Endometrial microvascular endothelial cells (primary cell): ENCODE data around the gene MED31. TPM values are rescaled to one million over a fixed set of nuclear protein-coding genes. Genes with fewer than 3 reads are reported as not detected.
"Not testable (repeated sequence)": the region's sequence is repeated elsewhere in the genome, so short reads cannot be mapped to it uniquely, and the experiment has no call there.

ENCODE experiments used
- in situ Hi-C: cut with HindIII; loops from 2 replicates; pipeline ENCODE4 v1.10.0; 2017; ENCODE audit warnings: low sequenced_read_pairs, low pct_unique_long_range_greater_than_20kb; ENCODE audit errors: inconsistent ontology term
- total RNA-seq: library from RNA; depleted of rRNA; stranded (reverse); fragments of >200 nt; gene quantifications from one replicate; pipeline ENCODE4 v1.2.3, GENCODE V29; 2015; ENCODE audit errors: inconsistent ontology term

MED31 gene
- total RNA-seq, 1 donor from 2014 or later = 15.7 TPM

DNA sequence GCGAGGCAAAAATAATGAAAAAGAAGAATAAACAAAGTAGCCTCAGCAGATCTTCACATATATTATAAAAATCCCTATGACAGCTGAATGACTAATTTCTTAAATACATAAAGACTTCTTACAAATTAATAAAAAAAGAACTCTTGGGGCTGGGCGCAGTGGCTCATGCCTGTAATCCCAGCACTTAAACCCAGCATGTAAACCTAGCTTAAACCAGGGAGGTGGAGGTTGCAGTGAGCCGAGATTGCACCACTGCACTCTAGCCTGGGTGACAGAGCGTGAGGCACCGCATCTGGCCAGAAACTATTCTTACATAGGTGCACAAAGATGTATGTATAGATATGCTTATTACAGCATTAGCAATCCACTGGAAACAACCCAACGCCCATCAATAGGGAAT is 27.8 kb upstream of the MED31 start:
- in situ Hi-C loops = no loop called here

DNA sequence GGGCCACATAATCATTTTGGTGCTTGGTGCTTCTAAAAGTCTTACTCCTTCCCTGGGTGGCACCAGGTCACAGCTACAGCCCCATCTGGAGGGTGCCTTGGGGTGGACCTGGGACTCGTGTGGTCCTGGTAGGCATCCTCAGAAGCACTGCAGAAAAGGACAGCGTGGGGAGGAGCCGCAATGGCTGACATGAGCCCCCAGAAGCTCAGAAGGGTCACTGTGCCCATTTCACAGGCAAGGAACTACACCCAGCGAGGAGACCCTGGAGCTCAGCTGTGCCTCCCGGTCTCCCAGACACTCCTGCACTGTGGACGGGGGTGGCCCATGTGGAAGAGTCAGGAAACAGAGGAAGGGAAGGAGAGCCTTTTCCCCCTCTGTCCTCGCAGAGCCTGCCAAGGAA is 26.5 kb upstream of the MED31 start:
- in situ Hi-C loops = no loop called here

DNA sequence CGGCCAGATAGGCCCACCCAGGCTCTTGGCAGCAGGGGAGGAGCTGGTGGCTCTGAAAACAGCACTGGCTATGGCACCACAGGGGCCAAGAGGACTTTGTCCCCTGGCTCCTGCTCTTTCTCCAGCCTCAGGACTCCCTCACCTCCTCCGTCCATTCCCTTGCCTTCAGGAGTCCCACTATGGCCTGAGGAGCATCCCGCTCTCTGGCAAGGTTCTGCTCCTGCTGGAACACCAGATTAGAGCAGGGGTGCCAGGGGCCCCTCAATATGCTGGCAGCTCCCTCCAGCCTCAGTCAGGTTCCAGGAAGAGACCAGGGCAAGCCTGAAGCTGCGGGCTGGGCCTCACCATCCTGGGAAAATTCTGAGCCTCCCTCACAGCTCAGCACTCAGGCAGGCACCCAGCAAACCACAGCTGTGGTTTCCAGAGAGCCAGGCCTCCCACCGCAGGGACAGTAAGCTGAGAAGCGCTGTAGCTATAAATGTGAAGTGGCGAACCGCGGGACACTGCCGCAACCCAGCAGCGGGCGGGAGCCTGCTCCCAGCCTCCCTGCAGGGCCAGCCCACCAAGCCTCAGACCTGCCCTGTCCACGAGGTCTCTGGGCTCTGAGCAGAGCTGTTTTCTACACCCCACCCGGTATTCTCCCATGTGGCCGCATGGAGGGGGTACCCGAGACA is 25.9 kb upstream of the MED31 start:
- in situ Hi-C loops = no loop called here

DNA sequence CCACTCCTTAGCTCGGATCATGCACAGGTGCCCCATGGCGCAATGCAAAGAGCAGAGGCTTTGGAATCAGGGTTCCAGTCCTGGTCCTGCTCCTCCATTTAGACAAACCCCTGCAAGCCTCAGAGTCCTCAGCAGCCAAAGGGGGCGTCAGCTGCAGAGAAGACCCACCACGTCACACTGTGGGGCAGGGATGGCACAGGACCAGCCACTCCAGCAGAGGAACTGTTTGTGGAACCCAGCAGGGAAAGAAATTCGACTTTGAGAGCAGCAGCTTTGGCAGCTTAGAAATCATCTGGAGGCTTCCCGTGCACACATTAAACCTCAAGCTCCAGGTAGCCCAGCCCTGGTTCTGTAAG is 25.4 kb upstream of the MED31 start:
- in situ Hi-C loops = no loop called here

DNA sequence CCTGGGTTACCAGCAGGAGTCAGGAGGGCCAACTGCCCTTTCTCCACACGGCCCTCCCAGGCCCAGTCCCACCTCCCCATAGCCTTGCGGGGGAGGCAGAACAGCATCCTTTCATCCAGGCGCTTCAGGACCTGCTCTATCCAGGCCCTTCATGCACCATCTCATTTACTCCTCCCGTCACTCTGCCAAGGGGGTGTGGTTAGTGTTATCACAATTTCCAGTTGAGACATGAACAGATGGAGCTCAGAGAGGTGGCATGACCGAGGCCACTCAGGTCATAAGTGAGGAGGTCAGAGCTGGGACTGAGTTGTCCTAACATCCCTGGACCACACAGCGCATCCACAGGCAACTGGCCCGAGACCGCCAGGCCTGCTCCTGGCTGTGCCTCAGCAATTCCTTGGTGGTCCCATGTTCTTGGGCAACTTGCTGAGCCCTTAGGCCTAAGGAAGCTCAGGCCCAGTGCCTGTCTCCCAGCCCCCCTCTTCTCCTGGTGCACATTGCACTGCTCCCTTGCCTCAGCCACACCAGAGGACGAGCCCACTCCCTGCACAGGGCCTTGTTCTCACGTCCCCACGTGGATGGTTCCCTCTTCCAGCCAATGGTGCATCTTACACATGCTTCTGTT is 23.9 kb upstream of the MED31 start:
- in situ Hi-C loops = no loop called here

DNA sequence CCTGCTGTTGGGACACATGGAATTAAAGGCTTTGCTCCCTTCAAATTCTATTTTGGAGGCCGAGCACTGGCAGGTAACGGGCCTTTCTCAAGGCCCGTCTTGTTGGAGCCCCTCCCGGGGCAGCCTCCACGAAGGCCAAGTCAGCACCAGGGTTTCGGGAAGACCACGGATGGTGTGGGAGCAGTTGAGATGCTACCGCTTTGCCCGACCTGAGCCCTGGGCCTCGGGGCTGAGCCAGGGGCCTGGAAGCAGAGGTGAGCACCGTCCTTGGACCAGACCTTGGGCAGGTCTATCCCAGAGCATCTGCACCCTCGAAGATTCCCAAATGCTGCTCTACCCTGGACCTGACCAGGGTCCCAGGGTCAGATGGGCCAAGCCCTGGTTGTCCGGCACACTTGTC is 23.2 kb upstream of the MED31 start:
- in situ Hi-C loops = no loop called here

DNA sequence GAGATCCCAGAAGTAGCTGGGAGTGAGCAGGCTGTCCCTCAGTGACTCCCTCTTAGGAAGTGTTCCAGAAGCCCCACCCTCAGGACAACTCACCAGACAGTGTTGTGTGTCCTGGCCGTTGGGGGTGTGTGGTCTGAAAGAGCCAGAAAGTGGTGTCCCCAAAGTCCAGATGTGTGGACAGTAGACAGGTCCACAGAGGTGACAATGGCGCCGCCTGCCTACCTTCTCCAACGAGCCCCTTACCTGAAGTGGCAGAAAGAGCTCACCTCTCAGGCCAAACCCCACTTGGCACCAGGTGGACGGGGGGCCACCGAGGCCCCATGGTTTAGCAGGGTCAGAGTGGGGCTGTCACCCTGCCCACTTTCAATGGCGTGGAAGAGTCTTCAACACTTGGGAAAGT is 20.0 kb upstream of the MED31 start:
- in situ Hi-C loops = no loop called here

DNA sequence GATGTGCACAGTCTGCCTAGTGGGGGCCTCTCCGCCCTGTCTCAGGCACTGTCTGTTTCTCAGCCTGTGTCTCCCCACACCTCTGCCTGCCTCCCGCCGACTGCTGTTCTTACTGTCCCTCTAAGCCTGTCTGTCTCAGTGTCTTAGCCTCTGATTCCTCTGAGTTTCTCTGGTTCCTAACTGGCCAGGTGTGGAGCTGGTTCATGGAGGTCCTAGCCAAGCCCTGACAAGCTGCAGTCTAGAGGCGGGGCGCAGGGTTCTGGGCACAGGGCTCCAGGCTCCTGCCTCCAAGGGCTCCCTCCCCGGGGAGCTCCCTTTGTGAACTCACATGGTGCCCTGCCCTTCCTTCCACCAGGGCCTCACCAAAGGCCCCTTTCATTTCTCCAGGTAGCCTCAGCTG is 19.6 kb upstream of the MED31 start:
- in situ Hi-C loops = no loop called here

DNA sequence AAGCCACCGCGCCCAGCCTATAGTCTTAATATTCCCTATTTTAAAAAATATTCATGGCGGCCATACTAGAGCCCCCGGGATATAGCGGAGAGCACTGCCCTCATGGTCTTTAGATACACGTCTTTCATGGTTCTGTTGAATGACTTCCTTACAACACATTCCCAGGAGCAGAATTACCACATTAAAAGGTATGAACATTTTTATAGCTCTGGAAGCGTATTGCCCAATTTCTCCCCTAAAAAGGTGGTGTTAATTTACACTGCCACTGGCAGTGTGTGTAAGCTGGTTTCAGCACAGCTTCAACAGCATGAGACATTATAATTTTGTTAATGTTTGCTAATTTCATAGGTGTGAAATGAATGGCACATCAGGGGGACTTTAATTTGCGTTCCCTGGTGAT is 19.2 kb upstream of the MED31 start:
- in situ Hi-C loops = no loop called here

DNA sequence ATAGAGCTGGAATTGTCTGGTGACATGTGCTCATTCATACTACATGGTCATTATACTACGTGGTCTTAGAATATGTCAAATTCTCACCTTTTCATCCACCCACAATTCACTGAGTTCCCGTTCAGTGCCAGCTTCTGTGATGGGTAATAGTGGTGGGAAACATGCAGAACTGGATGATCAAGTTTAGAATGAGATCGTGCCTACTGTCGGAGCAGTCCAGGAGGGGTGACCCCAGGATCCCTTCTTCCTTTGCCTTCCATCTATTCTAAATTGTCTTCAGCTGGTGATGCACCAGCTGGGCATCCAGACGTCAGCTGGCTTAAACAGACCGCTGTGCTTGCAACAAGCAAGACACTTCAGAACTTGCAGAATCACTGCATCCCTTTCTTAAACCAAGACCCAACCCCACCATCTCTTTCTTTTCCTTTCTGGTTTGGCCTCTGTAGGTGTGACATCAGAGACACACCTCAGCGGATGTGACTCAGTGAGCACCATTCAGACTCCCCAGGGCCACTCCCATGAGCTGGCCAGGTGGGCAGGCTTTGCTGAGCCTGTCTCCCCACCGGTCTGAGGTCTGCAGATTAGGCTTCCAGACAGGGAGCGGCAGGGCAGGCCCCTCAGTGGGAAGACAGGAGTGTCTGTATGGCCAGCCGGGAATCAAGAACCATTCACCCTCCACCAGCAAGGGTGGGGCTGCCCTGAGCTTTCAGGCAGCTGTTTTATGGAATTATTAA is 18.2 kb upstream of the MED31 start:
- in situ Hi-C loops = no loop called here

DNA sequence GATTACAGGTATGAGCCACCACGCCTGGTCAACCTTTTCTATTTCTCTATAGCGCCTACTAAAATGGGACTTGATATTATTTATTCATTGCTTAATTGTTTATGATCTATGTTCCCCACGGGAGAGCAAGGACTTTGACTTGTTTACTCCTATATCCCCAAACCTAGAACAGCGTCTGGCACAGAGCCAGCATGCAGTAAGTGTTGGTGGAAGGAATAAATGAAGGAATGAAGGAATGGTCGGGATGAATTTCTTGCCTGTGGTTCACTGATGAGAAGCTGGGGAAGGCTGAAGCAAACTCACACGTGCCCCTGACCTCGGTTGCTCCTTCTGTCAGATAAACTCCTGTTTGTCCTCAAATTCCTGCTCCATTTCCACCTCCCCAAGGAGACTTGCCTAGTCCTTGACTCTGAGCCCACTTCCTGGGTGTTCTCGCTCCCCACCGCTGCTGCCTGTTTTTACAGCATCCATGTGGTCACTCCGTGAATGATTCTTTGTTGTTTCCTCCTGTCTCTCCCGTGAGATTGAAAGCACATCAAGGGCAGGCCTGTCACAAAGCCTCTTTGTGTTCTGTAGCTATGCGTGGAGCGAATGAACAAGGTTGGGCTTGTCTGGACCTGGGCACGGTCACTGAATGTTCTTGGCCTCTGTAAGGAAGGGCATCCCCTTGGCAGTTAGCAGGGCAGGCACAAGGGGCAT is 17.5 kb upstream of the MED31 start:
- in situ Hi-C loops = no loop called here

DNA sequence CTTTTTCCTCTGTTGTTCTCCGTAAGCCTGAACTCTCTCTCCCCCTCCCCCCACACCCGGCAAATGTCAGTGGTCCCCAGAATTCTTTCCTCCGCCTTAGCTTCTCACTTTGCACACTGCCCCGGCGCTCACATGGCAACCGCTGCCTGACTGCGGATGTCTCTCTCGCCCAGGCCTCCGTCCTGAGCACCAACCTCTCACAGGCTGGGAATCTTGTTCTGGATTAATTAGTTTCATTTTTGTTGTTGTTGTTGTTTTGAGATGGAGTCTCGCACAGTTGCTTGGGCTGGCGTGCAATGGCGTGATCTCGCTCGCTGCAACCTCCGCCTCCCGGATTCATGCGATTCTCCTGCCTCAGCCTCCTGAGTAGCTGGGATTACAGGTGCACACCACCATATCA is 16.8 kb upstream of the MED31 start:
- in situ Hi-C loops = no loop called here

DNA sequence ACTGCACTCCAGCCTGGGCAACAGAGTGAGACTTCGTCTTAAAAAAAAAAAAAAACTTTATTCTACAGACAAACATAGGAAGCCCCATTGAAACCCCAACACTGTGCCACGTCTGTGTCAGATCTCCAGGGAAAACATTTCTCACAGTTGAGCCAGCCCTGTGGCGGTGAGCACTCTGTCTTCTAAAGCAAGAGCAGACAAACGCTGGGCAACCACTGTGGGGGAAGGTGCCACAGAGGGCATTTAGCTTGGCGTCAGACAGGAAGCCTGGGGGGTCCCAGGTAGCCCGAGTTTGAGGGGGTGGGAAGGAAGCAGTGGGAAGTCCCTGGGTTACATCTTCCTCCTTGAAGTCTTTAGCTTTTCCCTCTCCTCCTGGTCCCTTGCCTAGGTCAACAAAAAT is 16.1 kb upstream of the MED31 start:
- in situ Hi-C loops = no loop called here

DNA sequence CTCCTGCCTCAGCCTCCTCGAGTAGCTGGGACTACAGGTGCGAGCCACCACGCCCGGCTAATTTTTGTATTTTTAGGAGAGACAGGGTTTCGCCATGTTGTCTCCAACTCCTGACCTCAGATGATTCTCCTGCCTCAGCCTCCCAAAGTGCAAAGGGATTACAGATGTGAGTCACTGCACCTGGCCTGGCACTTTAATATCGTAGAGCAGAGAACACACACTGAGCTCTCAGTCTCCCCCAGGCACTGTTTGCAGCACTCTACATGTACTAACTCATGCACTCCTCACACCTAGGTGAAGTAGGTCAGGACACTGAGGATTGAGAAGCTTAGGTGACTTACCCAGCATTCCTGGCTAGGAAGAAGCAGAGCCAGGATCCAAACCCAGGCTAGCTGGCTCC is 15.2 kb upstream of the MED31 start:
- in situ Hi-C loops = no loop called here

DNA sequence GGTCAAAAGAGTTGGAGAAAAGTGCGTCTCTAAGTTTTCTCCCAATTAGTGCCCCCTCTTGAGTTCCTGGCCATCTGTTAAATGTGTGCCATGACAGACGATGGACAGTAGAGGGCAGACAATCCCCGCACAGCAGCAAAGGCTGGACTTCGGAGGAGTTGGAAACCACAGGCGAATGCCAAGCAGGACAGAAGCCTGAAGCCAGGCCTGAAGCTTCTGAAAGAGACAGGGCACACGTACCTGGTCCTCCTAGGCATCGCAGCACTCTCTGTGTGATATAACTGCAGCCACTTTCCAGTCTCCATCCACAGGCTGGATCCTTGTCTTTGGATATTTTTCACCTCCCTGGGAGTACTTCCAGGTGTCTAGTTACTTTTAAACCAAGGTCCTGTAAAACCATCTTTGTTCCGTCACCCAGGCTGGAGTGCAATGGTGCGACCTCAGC is 14.7 kb upstream of the MED31 start:
- in situ Hi-C loops = no loop called here

DNA sequence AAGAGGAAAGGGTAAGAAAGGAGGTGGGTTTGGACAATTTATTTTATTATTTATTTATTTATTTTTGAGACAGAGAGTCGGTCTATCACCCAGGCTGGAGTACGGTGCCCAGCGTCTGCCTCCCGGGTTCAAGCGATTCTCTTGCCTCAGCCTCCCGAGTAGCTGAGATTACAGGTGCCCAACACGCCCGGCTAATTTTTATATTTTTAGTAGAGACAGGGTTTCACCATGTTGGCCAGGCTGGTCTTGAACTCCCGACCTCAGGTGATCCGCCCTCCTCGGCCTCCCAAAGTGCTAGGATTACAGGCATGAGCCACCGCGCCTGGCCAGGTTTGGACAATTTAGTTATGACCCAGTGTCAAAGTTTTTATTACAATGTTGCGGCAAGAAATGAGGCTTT is 11.8 kb upstream of the MED31 start:
- in situ Hi-C loops = not testable (repeated sequence)

DNA sequence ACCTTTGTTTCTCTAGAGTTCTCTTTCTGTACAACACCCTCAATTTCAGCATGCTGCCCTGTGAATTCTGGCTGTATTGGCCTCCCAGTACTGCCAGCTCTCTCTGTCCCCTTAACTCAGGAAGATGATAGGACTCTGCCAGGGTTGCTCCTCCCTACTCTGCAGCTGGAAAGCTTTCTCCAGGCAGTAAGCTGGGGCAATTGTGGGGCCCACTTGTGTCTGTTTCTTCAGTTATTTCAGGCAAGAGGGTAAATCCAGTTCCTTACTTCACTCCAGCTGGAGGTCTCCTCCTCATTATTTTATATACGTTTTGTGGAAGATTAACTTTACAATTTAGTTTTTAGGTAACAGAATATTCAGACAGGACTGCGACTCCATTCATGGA is 10.1 kb upstream of the MED31 start:
- in situ Hi-C loops = no loop called here

DNA sequence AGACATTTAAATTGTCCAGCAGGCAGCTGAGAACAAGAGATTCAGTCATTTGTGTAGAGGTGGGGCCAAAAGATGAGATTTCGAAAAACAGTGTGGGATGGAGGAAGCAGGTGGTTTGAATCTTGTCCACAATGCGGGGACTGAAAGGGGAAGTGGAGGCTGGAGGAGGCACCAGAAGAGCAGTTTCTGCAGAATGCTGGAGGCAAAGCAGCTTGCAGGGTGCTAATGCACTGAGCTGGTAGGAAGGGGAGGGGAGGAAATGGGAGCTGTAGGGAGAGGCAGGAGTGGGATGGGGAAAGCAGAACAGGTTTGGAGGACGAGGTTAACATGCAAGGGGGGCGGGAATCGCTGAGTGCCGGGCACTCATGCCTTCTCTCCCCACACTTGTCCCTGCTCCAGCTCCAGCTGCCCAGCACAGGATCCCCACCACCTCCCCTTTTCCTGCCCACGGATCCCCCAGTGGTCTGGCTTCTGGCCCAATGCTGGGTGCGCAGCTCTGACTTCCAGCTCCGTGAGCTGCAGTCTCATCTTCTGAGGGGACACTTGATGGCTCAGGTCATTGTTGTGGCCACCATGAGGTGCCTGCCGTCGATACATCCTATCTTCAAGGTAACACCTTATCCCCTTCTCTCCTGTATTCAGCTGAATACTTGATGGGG is 9.5 kb upstream of the MED31 start:
- in situ Hi-C loops = no loop called here

DNA sequence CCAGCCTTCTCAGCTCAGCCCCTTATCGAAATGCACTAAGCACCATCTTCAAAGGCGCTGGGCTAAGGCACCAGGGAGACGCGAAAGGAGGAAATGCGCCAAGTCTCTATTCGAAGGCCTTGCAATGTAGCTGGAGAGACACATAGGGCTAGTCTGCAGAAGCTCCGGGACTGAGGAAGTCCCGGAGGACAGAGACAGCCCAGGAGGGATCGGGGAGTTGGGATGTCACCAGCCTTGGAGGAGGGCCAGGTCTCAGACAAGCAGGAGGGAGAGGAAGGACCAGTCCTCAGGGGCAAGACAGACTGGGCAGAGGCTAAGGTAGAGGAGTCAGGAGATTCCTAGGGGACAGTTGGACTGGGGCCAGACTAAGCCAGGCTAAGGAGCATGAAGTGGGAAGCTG is 8.7 kb upstream of the MED31 start:
- in situ Hi-C loops = no loop called here
